Activated T-cell treated with anti-CD3 and anti-CD28 coated beads for 48 hours (primary cell): ENCODE data around the gene A2ML1.
"Not testable (repeated sequence)": the region's sequence is repeated elsewhere in the genome, so short reads cannot be mapped to it uniquely, and the experiment has no call there.

Experiments
- DNase-seq: peaks from one replicate; pipeline ENCODE4 v3.0.0-alpha.2; 2020; ENCODE audit warnings: low read depth

Gene A2ML1

GRCh38 chr12:8822298-8822697, at the start of gene A2ML1:
TSS of gene A2ML1 (plus strand) at chr12:8822621. CDS start at chr12:8822652, 31 bp downstream.
- no peak for DNase-seq

DNA sequence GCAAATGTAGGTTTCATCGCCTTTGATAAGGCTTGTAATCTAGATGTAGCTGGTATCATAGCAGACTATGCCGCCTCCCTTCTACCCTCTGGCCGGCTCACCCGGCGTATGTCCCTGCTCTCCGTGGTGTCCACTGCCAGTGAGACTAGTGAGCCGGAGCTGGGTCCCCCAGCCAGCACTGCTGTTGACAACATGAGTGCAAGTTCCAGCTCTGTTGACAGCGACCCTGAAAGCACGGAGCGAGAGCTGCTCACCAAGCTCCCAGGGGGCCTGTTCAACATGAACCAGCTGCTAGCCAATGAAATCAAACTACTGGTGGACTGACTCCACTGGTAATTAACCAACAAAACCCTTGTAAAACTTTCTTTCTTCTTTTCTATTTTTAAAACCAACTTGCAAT, 49.0 kb upstream of the A2ML1 start:
- no peak for DNase-seq

DNA sequence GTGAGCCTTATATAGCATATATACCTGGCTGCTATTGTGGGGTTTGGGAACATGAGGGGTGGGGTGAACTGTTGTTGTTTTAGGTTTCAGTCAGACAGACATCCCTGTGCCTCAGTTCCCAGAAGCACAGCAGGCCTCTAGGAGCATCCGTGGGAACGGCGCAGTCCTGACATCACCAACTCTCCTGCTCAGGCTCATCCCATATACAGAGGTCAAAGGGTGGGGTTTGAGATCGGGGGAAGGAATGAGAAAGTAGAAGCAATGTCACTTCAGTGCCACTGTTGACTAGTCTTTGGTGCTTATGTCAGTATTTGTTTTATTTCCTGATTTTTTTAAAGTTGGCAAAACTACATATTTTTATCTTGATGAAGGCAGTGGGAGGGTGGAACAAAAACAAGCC, 43.1 kb upstream of the A2ML1 start:
- DNase-seq: no peak

- no peak for DNase-seq
These were observed 42.6 kb upstream of the A2ML1 start for GRCh38 chr12:8779862-8780261.

DNA sequence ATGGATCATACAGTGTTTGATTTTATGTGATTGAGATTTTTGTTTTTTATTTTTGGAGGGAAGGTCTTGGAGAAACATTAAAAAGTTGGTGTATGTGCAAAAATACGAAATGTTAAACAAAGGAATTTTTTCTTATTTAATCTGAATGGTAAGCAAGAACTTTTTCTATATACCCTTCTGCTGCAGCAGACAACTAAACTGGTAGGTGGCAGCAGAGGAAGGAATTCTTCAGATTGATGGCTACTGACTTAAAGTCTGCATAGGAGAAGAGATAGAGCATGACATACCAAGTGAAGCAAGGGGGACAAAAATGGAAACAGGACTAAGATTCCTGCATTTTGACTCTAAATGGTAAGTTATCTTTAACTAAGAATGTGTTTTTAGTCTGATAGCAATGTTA, 42.0 kb upstream of the A2ML1 start:
- no peak for DNase-seq

- no peak for DNase-seq
These were observed 40.9 kb upstream of the A2ML1 start for GRCh38 chr12:8781381-8782127.

- DNase-seq: no peak
These were observed 38.0 kb upstream of the A2ML1 start for GRCh38 chr12:8784290-8784888.

DNA sequence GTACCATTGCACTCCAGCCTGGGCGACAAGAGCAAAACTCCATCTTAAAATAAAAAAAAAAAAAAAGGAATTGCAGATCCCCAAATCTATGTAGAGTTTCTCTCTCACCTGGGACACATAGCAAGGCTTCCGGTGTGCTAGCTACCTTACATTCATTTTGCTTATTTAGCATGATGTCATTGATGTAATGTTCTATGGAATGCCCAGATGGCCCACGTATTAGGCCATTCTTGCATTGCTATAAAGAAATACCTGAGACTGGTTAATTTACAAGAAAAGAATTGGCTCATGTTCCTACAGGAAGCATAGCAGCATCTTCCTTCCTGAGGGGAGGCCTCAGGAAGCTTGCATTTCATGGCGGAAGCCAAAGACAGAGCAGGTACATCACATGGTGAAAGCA, 36.9 kb upstream of the A2ML1 start:
- no peak for DNase-seq

DNA sequence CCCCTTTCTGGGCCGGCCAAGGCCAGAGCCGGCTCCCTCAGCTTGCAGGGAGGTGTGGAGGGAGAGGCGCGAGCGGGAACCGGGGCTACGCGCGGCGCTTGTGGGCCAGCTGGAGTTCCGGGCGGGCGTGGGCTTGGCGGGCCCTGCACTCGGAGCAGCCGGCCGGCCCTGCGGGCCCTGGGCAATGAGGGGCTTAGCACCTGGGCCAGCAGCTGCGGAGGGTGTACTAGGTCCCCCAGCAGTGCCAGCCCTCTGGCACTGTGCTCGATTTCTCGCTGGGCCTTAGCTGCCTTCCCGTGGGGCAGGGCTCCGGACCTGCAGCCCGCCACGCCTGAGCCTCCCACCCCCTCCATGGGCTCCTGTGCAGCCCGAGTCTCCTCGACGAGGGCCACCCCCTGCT, 35.2 kb upstream of the A2ML1 start:
- not testable (repeated sequence) for DNase-seq

GRCh38 chr12:8788706-8789105, 33.7 kb upstream of the A2ML1 start:
- not testable (repeated sequence) for DNase-seq

GRCh38 chr12:8789341-8790013, 32.9 kb upstream of the A2ML1 start:
- not testable (repeated sequence) for DNase-seq

DNA sequence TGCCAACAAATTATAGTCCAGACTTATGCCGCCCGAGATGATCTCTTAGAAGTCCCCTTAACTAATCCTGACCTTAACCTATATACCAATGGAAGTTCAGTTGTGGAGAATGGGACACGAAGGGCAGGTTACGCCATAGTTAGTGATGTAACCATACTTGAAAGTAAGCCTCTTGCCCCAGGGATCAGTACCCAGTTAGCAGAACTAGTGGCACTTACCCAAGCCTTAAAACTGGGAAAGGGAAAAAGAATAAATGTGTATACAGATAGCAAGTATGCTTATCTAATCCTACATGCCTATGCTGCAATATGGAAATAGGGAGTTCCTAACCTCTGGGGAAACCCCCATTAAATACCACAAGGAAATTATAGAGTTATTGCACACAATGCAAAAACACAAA, 29.2 kb upstream of the A2ML1 start:
- not testable (repeated sequence) for DNase-seq

DNA sequence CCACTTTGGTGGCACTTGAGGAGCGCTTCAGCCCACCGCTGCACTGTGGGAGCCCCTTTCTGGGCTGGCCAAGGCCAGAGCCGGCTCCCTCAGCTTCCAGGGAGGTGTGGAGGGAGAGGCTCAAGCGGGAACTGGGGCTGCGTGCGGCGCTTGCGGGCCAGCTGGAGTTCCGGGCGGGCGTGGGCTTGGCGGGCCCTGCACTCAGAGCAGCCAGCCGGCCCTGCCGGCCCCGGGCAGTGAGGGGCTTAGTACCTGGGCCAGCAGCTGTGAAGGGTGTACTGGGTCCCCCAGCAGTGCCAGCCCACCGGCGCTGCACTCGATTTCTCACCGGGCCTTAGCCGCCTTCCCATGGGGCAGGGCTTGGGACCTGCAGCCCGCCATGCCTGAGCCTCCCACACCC, 27.8 kb upstream of the A2ML1 start:
- DNase-seq: not testable (repeated sequence)

- no peak for DNase-seq
These were observed 25.4 kb upstream of the A2ML1 start for GRCh38 chr12:8796831-8797626.

DNA sequence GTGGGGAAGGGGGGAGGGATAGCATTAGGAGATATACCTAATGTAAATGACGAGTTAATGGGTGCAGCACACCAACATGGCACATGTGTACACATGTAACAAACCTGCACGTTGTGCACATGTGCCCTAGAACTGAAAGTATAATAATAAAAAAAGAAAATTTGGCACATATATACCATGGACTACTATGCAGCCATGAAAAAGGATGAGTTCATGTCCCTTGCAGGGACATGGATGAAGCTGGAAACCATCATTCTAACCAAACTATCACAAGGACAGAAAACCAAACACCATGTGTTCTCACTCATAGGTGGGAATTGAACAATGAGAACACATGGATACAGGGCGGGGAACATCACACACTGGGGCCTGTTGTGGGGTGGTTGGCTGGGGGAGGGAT, 21.2 kb upstream of the A2ML1 start:
- DNase-seq: not testable (repeated sequence)

DNA sequence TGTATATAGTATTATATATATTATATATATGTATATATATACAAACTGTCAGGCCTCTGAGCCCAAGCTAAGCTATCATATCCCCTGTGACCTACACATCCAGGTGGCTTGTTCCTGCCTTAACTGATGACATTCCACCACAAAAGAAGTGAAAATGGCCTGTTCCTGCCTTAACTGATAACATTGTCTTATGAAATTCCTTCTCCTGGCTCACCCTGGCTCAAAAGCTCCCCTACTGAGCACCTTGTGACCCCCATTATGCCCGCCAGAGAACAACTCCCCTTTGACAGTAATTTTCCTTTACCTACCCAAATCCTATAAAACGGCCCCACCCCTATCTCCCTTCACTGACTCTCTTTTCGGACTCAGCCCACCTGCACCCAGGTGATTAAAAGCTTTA, 17.6 kb upstream of the A2ML1 start:
- not testable (repeated sequence) for DNase-seq

- not testable (repeated sequence) for DNase-seq
These were observed 16.9 kb upstream of the A2ML1 start for GRCh38 chr12:8805487-8805886.

- not testable (repeated sequence) for DNase-seq
These were observed 15.3 kb upstream of the A2ML1 start for GRCh38 chr12:8807084-8807483.

DNA sequence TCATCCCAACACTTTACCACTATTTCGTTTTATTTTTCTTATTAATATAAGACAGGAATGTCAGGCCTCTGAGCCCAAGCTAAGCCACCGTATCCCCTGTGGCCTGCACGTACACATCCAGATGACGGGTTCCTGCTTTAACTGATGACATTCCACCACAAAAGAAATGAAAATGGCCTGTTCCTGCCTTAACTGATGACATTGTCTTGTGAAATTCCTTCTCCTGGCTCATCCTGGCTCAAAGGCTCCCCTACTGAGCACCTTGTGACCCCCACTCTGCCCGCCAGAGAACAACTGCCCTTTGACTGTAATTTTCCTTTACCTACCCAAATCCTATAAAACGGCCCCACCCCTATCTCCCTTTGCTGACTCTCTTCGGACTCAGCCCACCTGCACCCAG, 12.3 kb upstream of the A2ML1 start:
- not testable (repeated sequence) for DNase-seq

DNA sequence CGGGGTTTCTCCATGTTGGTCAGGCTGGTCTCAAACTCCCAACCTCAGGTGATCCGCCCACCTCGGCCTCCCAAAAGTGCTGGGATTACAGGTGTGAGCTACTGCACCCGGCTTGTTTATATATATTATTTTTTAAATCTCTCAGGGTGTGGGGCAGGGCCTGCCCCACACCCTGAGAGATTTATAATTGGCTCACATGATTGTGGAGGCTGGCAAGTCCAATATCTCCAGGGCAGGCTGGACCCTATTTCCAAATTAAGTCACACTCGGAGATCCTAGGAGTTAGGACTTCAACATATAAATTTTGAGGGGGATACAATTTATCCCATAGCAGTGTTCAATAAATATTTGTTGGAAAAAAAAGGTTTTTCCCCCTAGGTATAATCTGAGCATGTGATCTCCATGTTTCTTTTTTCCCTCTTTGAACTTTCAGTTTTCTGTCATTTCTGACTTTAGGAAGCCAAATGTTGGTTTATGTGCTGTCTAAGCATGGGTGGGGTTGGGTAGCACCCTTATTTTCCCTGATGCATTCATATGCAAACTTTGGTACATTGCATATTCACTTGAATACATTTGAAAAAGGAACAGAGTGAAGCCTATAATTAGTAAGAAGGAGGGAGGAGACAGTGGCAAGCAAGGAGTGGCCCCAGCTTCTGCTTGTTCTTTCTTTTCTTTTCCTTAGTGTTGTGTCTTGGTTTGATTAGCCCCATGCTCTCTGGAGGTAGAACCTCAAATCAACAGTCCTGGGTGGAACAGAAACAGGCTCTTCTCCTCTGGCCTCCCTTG, 8.7 kb upstream of the A2ML1 start:
- DNase-seq: no peak

DNA sequence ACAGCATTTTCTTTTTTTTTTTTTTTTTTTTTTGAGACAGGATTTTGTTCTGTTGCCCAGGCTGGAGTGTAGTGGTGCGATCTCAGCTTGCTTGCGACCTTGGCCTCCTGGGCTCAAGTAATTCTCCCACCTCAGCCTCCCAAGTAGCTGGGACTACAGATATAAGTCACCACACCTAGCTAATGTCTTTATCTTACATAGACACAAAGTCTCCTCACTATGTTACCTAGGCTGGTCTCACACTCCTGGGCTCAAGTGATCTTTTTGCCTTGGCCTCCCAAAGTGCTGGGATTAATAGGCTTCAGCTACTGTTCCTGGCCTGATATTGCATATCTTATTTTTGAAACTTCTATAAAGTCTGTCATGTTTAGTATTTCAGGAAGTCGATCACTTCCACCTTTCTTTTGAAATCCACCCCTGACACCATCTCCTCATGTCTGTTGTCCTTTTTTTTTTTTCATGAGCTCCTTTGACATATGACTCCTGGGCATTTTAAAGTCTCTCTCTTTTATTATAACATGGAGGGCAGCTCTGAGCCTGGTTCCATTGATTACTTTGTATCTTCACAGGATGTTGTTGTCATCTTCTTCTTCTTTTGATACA, 5.9 kb upstream of the A2ML1 start:
- DNase-seq: no peak
